Activated T-helper 1 cell treated with Interleukin-2 at 50 U/mL for 16 hours (primary cell): Measurements from ENCODE around the gene RPS2.
"Not testable (repeated sequence)": the region's sequence is repeated elsewhere in the genome, so short reads cannot be mapped to it uniquely, and the experiment has no call there.

ENCODE experiments used
- DNase-seq: peaks from one replicate; pipeline ENCODE4 v3.0.0-alpha.2; 2020; ENCODE audit warnings: low read depth

The RPS2 gene

DNA sequence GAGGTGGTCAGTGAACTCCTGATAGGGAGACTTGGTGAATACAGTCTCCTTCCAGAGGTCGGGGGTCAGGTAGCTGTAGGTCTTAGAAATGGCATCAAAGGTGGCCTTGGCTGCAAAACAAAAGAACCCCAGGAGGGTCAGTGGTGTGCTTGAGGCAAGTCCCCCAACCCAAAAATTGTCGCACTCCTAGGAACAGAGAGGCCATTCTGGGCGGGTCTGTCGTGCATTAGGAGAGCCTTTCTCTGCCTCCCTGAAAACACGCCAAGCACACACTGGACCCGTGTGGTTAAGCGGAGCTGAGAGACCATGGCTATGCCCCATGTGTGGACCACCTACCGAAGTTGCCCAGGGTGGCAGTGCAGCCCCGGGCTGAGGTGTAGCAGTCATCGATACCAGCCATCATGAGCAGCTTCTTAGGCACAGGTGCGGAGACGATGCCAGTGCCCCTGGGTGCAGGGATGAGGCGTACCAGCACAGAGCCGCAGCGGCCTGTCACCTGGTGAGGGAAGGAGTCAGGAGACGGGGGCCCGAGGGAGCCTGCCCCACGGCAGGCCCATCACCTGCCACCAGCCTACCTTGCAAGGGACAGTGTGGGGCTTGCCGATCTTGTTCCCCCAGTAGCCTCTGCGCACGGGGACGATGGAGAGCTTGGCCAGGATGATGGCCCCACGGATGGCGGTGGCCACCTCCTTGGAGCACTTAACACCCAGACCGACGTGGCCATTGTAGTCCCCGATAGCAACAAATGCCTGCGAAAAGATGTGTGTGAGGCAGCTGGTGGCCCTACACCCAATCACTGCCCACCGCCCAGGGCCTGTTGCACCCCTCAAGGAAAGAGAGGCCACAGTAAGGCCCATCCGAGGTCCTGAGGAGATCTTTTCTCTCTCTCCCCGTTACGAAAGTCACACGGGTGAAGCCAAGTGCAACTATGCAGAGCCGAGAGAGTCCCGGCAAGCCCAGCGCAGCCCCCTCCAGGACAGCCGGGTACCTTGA is 2.2 kb downstream of the RPS2 start:
- DNase-seq: not testable (repeated sequence)

DNA sequence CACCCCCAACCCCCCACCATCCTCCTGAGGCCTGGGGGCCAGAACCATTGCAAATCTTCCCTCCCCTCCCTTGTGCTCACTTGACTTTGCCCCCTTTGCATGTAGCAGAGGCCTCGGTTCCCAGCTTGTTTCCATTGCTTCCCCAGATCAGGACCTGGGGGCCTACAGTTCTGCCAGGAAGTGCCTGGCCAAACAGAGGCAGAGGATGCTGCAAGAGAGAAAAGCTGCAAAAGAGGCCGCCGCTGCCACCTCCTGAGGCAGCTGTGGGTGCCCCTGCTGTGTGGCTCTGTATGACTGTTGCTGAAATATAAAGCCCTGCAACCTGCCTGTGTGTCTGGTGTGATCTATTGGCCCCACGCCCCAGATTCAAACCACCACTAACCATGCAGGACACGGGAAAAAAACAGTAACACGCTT is 3.0 kb downstream of the RPS2 start:
- no peak for DNase-seq

DNA sequence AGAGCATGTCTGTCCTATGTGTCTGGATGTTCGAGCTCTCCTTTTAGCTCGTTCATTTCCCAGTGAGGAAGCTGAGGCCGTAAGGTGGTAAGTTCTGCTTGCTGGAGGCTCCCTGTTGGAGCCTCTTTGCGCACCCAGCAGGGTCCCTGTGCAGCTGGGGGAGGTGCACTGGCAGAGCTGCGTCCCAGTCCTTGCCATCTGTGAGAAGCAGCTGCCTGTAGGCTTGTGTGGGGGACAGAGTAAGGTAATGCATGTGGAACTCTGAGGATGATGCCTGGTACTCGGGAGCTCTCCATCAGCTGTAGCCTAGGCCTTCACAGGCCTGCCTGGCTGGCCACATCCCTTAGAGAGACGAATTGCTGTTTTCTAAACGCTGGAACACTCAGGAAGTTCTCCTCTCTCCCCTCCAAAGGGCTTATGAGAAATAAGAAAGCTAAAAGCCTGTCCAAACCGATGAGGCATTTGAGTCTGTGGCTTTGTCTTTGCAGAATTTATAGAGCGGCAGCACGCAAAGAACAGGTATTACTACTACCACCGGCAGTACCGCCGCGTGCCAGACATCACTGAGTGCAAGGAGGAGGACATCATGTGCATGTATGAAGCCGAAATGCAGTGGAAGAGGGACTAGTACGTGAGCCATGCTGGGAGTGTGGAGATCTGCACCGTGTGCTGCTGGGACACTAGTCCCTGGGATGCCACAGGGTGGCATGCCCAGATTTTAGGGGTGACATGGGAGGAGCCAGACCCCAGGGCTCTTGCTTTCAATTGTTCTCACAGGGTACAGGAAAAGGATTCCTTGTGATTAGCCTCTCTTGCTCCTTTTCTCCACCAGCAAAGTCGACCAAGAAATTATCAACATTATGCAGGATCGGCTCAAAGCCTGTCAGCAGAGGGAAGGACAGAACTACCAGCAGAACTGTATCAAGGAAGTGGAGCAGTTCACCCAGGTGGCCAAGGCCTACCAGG is 3.7 kb downstream of the RPS2 start:
- no peak for DNase-seq

DNA sequence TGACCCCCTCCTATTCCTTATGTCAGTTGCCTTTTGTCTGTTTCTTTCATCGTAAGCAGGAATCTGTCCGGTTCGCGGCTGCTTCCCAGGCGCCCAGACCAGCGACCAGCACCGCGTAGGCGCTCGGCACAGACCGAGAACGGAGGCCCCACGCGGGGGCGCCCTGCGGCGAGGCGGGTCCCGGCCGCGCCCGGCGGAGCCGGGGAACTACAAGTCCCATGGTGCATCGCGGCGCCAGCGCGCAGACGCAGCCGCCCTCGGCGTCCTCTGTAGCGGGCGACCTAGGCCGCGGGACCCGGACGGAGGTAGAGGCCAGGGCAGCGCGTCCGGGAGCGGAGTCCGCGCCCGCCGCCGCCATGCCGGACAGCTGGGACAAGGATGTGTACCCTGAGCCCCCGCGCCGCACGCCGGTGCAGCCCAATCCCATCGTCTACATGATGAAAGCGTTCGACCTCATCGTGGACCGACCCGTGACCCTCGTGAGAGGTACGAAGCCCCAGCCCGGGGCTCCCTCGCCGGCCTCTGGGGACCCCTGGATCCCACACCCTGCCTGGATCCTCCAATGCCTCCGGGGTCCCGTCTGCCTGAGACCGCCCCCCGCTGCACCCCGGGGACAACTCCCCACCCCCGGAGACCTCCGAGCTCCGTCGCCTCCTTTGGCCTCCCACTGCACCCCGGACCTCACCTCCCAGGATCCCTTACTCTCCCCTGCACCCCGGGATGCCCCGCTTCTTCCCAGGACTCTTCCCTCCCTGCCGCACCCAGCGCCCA is 5.2 kb downstream of the RPS2 start, which contains the start of gene NDUFB10:
NDUFB10 (plus strand) TSS at position 270 of the 771 bp plus-strand sequence; CDS start at position 357, 87 bp downstream.
- DNase-seq: peak; percentile 88

DNA sequence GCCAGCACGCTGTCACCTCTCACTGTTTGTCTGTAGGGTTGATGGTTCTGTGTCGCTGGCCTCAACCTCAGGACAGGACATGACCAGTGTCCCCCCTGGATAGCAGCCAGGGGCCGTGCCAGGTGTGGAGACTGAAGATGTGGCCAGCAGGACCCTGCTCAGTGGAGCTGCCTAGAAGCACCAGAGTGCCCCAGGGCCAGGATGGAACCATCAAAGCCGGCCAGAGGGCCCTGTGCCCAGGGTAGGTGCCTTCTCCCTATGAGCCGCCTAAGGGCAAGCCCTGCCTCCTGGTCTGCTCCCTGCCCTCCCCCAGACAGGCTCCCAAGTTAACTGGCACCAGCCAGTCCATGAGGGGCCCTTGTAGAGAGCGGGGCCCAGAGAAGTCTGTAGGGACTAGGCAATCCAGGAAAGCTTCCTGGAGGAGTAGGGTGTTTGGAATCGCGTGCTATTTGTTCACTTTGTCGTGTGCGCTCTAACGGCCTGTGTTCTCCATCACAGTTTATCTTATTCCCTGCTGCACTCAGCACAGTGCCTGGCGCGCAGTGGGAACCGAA is 5.8 kb downstream of the RPS2 start:
- no peak for DNase-seq

DNA sequence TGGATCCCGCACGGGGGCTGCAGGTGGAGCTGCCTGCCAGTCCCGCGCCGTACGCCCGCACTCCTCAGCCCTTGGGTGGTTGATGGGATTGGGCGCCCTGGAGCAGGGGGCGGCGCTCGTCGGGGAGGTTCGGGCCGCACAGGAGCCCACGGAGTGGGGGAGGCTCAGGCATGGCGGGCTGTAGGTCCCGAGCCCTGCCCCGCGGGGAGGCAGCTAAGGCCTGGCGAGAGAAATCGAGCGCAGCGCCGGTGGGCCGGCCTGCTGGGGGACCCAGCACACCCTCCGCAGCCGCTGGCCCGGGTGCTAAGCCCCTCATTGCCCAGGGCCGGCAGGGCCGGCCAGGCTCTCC is 6.5 kb downstream of the RPS2 start:
- not testable (repeated sequence) for DNase-seq

DNA sequence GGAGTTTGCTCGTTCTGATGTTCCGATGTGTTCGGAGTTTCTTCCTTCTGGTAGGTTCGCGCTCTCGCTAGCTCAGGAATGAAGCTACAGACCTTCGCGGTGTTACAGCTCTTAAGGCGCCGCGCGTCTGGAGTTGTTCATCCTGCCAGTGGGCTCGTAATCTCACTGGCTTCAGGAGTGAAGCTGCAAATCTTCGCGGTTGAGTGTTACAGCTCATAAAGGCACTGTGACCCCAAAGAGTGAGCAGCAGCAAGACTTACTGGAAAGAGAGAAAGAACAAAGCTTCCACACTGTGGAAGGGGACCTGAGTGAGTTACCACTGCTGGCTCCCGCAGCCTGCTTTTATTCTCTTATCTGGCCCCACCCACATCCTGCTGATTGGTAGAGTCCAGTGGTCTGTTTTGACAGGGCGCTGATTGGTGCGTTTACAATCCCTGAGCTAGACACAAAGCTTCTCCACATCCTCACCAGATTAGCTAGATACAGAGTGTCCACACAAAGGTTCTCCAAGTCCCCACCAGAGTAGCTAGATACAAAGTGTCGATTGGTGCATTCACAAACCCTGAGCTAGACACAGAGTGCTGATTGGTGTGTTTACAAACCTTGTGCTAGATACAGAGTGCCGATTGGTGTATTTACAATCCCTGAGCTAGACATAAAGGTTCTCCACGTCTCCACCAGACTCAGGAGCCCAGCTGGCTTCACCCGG is 7.0 kb downstream of the RPS2 start:
- DNase-seq: not testable (repeated sequence)

DNA sequence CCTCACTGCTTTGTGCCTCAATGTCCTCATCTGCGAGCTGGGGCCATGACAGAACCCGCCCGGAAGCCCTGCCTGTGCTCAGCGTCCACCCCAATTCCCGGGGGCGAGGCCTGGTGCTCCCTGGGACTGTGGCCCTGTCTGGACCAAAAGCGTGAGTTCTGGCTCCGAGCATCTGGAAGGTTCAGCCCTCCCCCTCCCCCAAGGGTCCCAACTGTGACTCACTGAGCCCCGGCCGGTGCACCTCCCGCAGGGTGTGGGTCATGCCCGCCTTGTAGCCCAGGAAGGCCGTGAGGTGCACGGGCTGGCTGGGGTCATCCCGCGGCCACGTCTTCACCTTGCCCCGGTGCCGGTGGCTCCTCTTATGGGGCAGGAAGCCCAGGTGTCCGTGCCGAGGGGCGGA is 10.9 kb downstream of the RPS2 start:
- no peak for DNase-seq

DNA sequence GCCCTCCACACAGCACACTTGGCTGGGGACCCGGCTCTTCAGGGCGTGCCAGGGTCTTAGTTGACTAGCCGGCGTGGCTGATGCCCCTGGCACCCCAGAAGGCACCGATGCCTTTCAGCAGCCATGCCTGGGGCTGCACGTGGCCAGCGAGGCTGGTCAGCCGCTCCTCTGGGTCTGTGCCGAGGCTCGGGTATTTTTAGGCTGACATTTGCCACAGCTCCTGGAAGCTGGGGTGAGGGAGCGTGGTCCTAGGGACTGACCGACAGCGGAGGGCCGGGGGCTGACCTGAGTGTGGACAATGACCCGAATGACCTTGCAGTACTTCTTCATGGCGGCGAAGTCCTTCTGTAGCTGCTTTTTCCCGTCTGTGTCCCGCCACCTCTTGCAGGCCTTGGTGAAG is 14.1 kb downstream of the RPS2 start:
- DNase-seq: no peak

DNA sequence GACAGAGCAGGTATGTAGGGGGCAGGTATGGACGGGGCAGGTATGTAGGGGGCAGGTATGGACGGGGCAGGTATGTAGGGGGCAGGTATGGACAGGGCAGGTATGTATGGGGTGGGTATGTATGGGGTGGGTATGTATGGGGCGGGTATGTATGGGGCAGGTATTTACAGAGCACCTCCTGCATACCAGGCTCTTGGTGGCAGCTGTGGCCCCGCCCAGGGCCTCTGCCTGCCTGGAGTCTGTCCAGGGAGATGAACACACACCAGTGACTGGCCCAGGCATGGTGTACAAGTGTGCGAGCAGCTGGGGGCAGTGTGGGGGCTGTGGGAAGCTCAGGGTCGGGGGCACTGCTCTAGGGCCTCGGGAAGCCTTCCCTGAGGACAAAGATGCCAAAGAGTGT is 14.6 kb downstream of the RPS2 start:
- DNase-seq: no peak

DNA sequence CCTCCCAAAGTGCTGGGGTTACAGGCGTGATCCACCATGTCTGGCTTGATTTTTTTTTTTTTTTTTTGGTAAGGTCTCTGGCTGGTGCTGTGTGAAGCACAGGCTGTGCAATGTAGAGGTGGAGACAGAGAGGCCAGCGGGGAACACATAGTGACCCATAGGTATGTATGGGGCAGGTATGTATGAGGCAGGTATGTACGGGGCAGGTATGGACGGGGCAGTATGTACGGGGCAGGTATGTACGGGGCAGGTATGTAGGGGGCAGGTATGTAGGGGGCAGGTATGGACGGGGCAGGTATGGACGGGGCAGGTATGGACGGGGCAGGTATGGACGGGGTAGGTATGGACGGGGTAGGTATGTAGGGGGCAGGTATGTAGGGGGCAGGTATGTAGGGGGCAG is 15.1 kb downstream of the RPS2 start:
- no peak for DNase-seq

DNA sequence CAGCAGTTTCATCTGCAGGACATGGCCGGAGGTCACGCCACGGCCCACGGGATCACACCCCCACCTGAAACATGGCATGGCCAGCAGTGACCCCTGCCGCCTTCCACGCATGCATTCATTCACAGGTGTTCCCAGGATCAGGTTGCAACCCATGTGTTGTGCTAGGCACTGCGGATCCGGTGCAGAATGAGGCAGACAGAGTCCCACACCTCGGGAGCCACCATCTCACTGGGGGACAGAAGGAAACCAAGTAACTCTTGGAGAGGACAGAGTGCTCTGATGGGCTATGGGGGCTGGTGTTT is 17.3 kb downstream of the RPS2 start:
- DNase-seq: no peak

DNA sequence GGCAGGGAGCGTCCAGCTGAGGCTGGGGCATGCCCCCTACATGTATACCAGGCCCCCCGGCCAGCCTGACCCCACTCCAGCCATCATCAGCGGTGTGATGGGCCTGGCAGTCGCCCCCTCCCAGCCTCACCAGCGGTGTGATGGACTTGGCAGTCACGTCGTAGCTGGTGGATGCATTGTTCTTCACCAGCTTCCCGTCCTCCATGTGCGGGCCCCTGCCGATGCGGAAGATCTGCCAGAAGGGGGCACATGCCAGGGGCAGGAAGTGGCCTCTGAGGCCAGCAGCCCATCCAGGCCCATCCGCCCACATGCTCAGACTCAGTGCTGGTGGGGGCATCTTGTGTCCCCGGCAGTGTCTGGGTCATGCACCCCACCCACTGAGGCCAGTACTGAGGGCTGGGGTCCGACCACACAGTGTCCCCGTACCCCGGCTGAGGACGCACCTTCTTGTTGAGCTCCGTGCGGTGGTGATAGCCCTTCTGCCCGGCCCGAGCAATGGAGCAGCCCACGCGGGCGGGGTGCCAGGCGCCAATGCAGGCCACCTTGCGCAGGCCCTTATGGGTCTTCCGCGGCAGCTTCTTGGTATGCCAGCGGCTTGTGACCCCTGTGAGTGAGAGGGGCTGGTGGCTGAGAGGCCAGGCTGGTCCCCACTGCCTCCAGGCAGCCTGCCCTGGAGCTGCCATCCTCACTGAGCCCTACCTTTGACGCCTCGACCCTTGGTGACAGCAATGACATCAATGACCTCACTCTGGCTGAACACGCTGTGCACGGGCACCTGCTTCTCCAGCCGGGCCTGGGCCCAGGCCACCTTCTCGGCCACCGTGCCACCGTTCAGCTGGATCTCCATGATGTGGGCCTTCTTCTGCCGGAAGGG is 17.9 kb downstream of the RPS2 start:
- DNase-seq: no peak

DNA sequence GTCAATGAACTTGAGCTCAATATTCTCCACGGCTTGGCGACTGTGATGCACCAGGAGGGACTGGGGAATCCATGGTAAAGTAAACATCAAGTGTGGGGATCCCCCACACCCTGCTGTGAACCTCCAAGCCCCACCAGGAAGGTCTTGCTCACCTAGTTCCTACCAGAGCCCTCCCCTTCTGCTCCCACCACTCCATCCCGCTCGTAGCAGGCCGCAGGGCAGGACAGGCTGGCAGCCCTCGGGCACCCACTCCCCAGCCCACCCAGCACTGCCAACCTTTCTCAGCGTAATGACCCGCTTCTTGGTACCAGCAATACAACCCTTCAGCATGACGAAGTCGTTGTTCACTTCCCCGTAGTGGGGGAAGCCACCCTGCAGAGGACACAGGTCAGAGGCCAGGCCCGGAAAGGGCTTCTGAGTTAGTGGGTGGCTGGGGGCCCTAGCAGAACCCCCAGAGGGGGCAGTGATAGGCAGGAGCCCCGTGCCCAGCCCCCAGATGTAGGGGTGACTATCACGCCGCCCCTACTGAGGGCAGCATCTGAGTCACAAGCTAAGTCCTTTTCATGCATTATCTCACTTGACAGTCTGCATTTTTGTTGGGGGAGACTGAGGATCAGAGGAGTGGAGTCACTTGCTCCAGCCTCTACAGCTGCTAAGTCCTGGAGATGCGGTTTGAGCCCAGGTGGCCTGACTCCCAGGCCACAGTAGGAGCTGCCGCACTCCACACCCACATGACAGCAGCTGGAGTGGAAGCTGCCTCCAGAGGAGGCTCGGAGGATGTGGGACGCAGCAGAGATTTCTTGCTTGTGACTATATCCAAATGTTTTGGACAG is 18.9 kb downstream of the RPS2 start:
- DNase-seq: no peak

DNA sequence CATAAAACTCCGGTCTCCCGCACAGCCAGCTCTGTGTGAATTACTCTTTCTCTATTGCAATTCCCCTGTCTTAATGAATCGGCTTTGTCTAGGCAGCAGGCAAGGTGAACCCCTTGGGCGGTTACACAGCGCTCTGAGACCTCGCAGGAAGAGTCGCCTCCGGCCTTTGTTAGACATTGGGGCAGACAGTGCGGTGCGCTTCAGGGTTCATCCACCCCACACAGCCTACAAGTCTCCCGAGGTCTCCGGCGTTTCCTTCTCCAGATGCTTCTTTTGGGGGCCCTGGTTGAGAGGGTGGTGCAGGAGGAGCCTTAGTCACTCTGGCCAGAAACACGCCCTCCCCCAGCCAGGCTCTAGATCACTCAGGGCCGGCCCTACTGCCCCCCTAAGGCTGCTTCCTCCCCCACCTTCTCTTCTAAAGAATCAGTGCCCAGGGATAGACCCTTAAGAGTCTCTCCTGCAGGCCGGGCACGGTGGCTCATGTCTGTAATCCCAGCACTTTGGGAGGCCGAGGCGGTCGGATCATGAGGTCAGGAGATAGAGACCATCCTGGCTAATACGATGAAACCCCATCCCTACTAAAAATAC is 19.9 kb downstream of the RPS2 start:
- no peak for DNase-seq

DNA sequence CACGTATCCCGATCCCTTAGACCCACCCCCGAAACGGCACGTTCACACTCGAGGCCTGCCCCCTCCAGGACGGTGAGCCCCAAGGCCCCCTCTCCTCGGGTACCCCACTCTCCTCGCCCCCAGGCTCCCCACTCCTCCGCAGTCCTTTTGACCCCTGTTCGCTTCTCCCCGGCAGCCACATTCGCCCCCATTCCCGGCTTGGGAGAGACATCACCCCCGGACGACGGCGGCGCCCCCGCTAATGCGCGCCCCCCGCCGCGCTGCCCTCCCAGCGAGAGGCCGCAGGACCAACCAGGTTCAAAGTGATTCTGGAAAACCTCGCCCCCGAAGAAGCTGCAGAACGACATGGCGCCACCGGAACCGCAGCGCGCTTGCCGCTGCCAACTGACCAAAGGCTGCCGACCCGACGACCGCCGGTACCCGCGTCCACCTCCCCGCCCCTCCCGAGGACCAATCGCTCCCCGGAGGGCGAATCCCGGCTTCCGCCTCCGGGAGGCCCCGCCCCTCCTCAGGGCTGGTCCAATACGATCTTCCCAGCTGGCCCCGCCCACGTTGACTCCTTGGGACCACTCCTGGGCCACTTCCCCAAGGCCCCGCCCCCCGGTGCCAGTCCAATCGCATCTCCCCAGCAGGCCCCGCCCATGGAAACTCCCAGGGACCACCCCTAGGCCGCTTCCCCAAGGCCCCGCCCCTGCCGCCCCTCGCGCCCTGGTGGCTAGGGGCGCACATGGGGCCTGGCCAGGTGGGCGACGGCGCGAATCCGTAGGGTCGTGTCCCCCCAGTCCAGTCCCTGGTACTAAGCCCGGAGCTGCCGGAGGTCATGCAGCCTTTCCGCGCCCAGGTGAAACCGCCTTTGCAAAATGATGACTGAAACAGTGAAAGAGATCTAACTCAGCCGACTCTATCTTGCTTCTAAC is 21.6 kb downstream of the RPS2 start, which contains the start of gene MSRB1:
MSRB1 (minus strand) TSS at position 390 of the 917 bp plus-strand sequence; CDS start at position 347, 43 bp downstream.
- DNase-seq: peak; percentile 98

DNA sequence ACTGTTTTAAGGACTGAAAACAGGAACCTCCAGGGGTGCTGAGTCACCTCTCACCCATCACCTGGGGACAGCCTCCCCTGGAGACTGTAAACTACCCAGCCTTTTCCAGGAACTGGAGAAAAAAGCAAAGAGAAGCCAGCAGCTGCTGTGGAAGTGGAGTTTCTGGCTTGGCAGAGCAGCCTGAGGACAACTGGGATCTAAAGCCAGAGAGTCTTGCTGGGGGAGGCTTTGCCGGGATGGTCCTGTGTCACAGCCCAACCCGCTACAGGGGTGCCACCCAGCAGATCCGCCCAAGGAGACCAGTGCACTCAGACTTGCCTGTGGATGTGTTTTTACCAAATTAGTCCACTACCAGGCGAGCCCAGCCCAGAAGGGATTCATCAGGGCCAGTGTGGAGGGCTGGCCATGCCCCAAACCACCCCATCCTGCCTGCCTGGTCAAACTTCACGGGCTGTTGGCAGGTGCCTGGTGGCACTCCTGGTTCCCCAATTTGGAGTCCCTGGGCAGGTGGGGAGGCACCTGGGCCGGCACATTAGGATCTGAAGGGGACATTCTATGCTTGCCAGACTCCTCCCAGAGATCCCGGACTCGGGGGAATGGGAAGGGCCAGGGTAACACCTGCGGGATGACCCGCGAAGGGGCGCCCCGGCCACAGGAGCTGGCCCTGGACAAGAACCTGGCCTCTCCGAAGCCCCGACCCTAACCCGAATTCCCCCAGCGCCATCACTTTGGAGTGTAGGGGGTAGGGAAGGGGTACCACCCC is 22.4 kb downstream of the RPS2 start:
- no peak for DNase-seq
